B cell (primary cell): Measurements from ENCODE around the gene PLEKHA8. TPM values are rescaled to one million over a fixed set of nuclear protein-coding genes. Genes with fewer than 3 reads are reported as not detected.

Experiments
- ATAC-seq: fragments of 200-7000 bp; cut with Tn5 transposase; one replicate; pipeline ENCODE4 v1.10.0; 2021; ENCODE audit warnings: low read depth, mild to moderate bottlenecking, moderate number of reproducible peaks, moderate library complexity
- CTCF ChIA-PET: fragments of 350-600 bp; sonication (Branson Sonifier 250); formaldehyde crosslinking; loops from one replicate; lab custom pipeline; 2021; ENCODE audit warnings: antibody characterized with exemption, inconsistent platforms; lab: Charles Lee
- POLR2A ChIA-PET: fragments of 350-600 bp; sonication (Branson Sonifier 250); formaldehyde crosslinking; loops from one replicate; lab custom pipeline; 2021; ENCODE audit warnings: antibody characterized with exemption; lab: Charles Lee
- DNase-seq: peaks from one replicate; pipeline ENCODE4 v3.0.0; 2013
- H2AFZ ChIP-seq: 2 replicates; pipeline ENCODE4 v1.6.1; 2012; ENCODE audit warnings: mild to moderate bottlenecking, low read depth, low read length; ENCODE audit not compliant: insufficient read depth, poor library complexity, severe bottlenecking
- H3K27ac ChIP-seq, 2 donors: 1 replicate in 1 of 2; 2 replicates in 1 of 2; pipeline ENCODE4 v1.5.1; 2012 to 2013; ENCODE audit warnings: low read length in 2 of 2, mild to moderate bottlenecking in 2 of 2, moderate library complexity in 1 of 2
- H3K27me3 ChIP-seq, 4 experiments: fragments of 200-600 bp in 1 of 4; sonication (generic) in 1 of 4; replicated peaks in 1 of 4; 1 replicate in 2 of 4; 2 replicates in 2 of 4; pipeline versions ENCODE4 v1.6.1 to v1.7.0; 2013 to 2016; ENCODE audit warnings: low read length in 3 of 4, mild to moderate bottlenecking in 2 of 4, mixed read lengths in 1 of 4, moderate library complexity in 1 of 4; ENCODE audit not compliant: insufficient read depth in 4 of 4, control insufficient read depth in 3 of 4; ENCODE audit errors: control extremely low read depth in 1 of 4
- H3K36me3 ChIP-seq, 2 experiments: replicated peaks in 1 of 2; 1 replicate in 1 of 2; 2 replicates in 1 of 2; pipeline versions ENCODE4 v1.6.1 to v1.7.1; 2013; ENCODE audit warnings: low read length in 1 of 2; ENCODE audit not compliant: insufficient read depth in 2 of 2, control insufficient read depth in 1 of 2; ENCODE audit errors: control extremely low read depth in 1 of 2, extremely low read depth in 1 of 2
- H3K4me1 ChIP-seq, 2 donors: fragments of 200-600 bp in 1 of 2; sonication (generic) in 1 of 2; 1 replicate in 1 of 2; 2 replicates in 1 of 2; pipeline versions ENCODE4 v1.5.1 to v1.6.1; 2013 to 2017; ENCODE audit warnings: low read length in 2 of 2; ENCODE audit not compliant: control insufficient read depth in 2 of 2, insufficient read depth in 2 of 2
- H3K4me2 ChIP-seq: replicated peaks from 2 replicates; pipeline ENCODE3; 2012; ENCODE audit warnings: mild to moderate bottlenecking, low read depth, low read length; ENCODE audit not compliant: poor library complexity, severe bottlenecking
- H3K4me3 ChIP-seq, 5 experiments: fragments of 200-600 bp in 1 of 5; sonication (generic) in 1 of 5; 1 replicate in 3 of 5; 2 replicates in 2 of 5; pipeline versions ENCODE4 v1.5.1 to v1.7.0; 2011 to 2016; ENCODE audit warnings: low read length in 4 of 5, mild to moderate bottlenecking in 4 of 5, low read depth in 2 of 5, control low read depth in 1 of 5, moderate library complexity in 1 of 5; ENCODE audit not compliant: insufficient read depth in 1 of 5; ENCODE audit errors: control extremely low read depth in 1 of 5, extremely low read depth in 1 of 5
- H3K79me2 ChIP-seq: fragments of 200-600 bp; sonication (generic); one replicate; pipeline ENCODE4 v1.6.0; 2016; ENCODE audit warnings: low read length; ENCODE audit not compliant: control insufficient read depth, insufficient read depth
- H3K9ac ChIP-seq: fragments of 200-600 bp; sonication (generic); 2 replicates; pipeline ENCODE4 v1.6.1; 2017; ENCODE audit warnings: mild to moderate bottlenecking, low read length, moderate library complexity
- H3K9me3 ChIP-seq, 3 donors: one replicate each; pipeline versions ENCODE4 v1.6.1 to v1.7.1; 2013; ENCODE audit warnings: low read length in 2 of 3; ENCODE audit not compliant: control insufficient read depth in 2 of 3, insufficient read depth in 1 of 3; ENCODE audit errors: control extremely low read depth in 1 of 3
- H4K20me1 ChIP-seq: 2 replicates; pipeline ENCODE4 v1.6.0; 2012; ENCODE audit warnings: mild to moderate bottlenecking, low read length; ENCODE audit not compliant: insufficient read depth, control insufficient read depth, poor library complexity, severe bottlenecking
- H3K27ac Mint-ChIP-seq: one replicate; pipeline ENCODE4 v1.8.0; 2021; ENCODE audit warnings: mixed read lengths
- H3K27me3 Mint-ChIP-seq: one replicate; pipeline ENCODE4 v1.8.0; 2021; ENCODE audit warnings: mixed read lengths
- H3K4me1 Mint-ChIP-seq: one replicate; pipeline ENCODE4 v1.8.0; 2021; ENCODE audit warnings: mixed read lengths
- H3K4me3 Mint-ChIP-seq: one replicate; pipeline ENCODE4 v1.8.0; 2021; ENCODE audit warnings: mixed read lengths
- H3K9me3 Mint-ChIP-seq: one replicate; pipeline ENCODE4 v1.8.0; 2022; ENCODE audit warnings: mixed read lengths; ENCODE audit not compliant: insufficient read depth
- EZH2 ChIP-seq: IDR thresholded peaks from 2 replicates; pipeline ENCODE4 v1.6.1; 2012; ENCODE audit warnings: borderline replicate concordance, low read depth, mild to moderate bottlenecking, moderate library complexity, low read length; ENCODE audit not compliant: insufficient read depth, poor library complexity, severe bottlenecking
- WGBS: methylation state at CpG from one replicate; pipeline ENCODE4 v1.1.5; 2013; ENCODE audit warnings: missing lambda C conversion rate; ENCODE audit not compliant: insufficient coverage; 5-methylcytosine and 5-hydroxymethylcytosine counted together
- intact Hi-C: fragments of 100-400 bp; cut with micrococcal nuclease; formaldehyde crosslinking; loops from one replicate; pipeline ENCODE4 v1.10.0; 2022
- polyA plus RNA-seq: library from polyadenylated mRNA; depleted of rRNA; stranded (reverse); fragments of >200 nt; gene quantifications from 2 replicates; pipeline ENCODE4 v1.2.3, GENCODE V29; 2012
- total RNA-seq, 2 donors: library from RNA; stranded (reverse); fragments of 120-200 nt in 1 of 2; gene quantifications; 1 replicate in 1 of 2; 2 replicates in 1 of 2; pipeline versions ENCODE4 v1.2.3 to v1.2.4, GENCODE V29; 2013 to 2022
- TF ChIP-seq, protein P1 (sequence below): fragments of 200-600 bp; IDR thresholded peaks from one replicate; pipeline ENCODE4 v1.8.0; 2022; ENCODE audit warnings: antibody characterized with exemption, mild to moderate bottlenecking

The PLEKHA8 gene
- total and polyA plus RNA-seq, 2 donors (not counting 1 experiment from before 2014, with no cell fraction given), result 1.7 to 10.5 TPM

DNA sequence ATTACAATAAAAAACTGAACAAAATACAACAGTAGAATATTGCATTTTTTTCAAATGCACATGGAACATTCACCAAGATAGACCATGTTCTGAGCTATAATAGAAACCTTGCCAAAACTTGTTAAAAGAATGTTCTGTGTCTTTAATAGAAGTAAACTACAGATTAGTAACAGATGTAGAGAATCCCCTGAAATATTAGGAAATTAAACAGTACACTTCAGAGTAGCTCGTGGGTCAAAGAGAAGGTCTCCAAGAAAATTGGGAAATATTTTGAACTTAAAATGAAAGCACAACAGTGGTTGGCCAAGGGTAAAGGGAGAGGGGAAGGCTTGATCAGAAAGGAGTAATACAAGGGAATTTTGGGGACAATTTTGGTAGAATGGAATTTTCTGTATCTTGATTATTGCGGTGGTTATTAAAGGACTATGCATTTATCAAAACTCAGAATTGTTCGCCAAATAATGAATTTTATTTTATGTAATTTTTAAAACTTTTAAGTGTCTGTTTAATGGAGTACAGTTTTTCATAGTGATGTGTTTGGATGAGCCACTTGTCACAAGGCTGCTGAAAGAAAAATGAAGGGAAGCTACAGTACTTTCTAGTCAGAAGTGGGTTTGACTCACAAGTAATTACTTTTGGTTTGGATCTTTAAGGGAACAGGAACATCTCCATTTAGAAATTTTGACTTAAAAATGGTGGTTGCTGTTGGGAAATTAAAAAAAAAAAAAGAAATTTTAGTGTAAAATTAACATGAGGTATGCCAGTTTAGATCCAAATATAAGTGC, 10.2 kb downstream of the PLEKHA8 start:
- H4K20me1 ChIP-seq, result no peaks in the 10 kb centered on the region
- no peaks in the 10 kb centered on the region for H3K4me1 ChIP-seq
- H3K27me3 ChIP-seq, result no peaks in the 10 kb centered on the region
- Mint-ChIP-seq H3K4me3 (no peak overlapping the region), H3K27me3 (no peaks in the 10 kb centered on the region), H3K27ac (no peak overlapping the region), H3K4me1 (peaks cover 2% of the 10 kb centered on the region), H3K9me3 (no peaks in the 10 kb centered on the region)
- ChIA-PET CTCF (interaction anchor here (2.2 kb wide), 1 partner anchor 23 kb away, joined by 8 read pairs; no protein-coding TSS in a partner anchor), POLR2A (no interaction called here)
- TF ChIP-seq, protein P1, sequence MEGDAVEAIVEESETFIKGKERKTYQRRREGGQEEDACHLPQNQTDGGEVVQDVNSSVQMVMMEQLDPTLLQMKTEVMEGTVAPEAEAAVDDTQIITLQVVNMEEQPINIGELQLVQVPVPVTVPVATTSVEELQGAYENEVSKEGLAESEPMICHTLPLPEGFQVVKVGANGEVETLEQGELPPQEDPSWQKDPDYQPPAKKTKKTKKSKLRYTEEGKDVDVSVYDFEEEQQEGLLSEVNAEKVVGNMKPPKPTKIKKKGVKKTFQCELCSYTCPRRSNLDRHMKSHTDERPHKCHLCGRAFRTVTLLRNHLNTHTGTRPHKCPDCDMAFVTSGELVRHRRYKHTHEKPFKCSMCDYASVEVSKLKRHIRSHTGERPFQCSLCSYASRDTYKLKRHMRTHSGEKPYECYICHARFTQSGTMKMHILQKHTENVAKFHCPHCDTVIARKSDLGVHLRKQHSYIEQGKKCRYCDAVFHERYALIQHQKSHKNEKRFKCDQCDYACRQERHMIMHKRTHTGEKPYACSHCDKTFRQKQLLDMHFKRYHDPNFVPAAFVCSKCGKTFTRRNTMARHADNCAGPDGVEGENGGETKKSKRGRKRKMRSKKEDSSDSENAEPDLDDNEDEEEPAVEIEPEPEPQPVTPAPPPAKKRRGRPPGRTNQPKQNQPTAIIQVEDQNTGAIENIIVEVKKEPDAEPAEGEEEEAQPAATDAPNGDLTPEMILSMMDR, result no peak
- no peak for TF ChIP-seq EZH2
- intact Hi-C loops, result no loop called here
- no peaks in the 10 kb centered on the region for H3K9me3 ChIP-seq
- ATAC-seq (no peak), DNase-seq (no peak)
- no peak overlapping the region for H3K27ac ChIP-seq
- no peak overlapping the region for H3K9ac ChIP-seq
- WGBS, result 100% methylated on average over 1 of the region's 3 CpGs
- H2AFZ ChIP-seq, result no peak overlapping the region
- no peak overlapping the region for H3K4me2 ChIP-seq
- no peaks in the 10 kb centered on the region for H3K36me3 ChIP-seq
- peaks cover 5% of the 10 kb centered on the region for H3K79me2 ChIP-seq
- no peak overlapping the region for H3K4me3 ChIP-seq

DNA sequence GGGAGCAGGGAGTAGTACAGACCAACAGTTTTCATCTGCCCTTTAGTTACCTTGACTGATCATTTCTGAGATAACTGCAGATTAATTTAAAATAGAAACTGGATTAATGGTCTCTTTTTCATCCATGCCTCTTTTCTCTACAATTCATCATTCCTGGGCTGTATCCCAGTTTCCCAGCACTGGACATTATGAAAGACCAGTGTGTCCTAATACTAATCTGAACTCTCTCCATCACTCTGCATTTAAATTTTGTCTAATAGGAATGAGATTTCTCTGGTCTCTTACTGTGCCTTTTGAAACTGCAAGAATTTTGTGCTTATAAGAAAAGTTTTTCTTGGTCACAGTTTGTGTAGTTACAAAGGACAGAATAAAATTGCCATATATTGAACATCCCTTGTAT, 12.7 kb downstream of the PLEKHA8 start:
- no peaks in the 10 kb centered on the region for H4K20me1 ChIP-seq
- no peaks in the 10 kb centered on the region for H3K36me3 ChIP-seq
- Mint-ChIP-seq H3K9me3 (no peaks in the 10 kb centered on the region), H3K4me3 (no peak overlapping the region), H3K27me3 (no peaks in the 10 kb centered on the region), H3K4me1 (no peaks in the 10 kb centered on the region), H3K27ac (no peak overlapping the region)
- H3K9ac ChIP-seq, result no peak overlapping the region
- H3K4me3 ChIP-seq, result no peak overlapping the region
- H3K9me3 ChIP-seq, result no peaks in the 10 kb centered on the region
- DNase-seq (no peak), ATAC-seq (no peak)
- no peak overlapping the region for H3K27ac ChIP-seq
- H3K4me1 ChIP-seq, result no peaks in the 10 kb centered on the region
- H3K27me3 ChIP-seq, result no peaks in the 10 kb centered on the region
- H3K4me2 ChIP-seq, result no peak overlapping the region
- intact Hi-C loops, result no loop called here
- CTCF ChIA-PET, result interaction anchor here (1.1 to 1.7 kb wide), 2 partner anchors 21 to 85 kb away, joined by 5 read pairs; no protein-coding TSS in a partner anchor
- peaks cover 5% of the 10 kb centered on the region for H3K79me2 ChIP-seq
- no peak for TF ChIP-seq EZH2
- TF ChIP-seq, protein P1, result no peak
- H2AFZ ChIP-seq, result no peak overlapping the region
- POLR2A ChIA-PET, result no interaction called here
